GM10847 (cell line): ENCODE measurements around the gene CDNF.

Experiments used
- POLR2A ChIP-seq: IDR thresholded peaks from 2 replicates; pipeline ENCODE4 v1.6.1; 2011; ENCODE audit not compliant: insufficient read length; ENCODE audit errors: extremely low read depth

The CDNF gene

GRCh38 chr10:14843327-14843988 is 5.6 kb upstream of the CDNF start:
- no peak for TF ChIP-seq POLR2A

- no peak for TF ChIP-seq POLR2A
Observed at GRCh38 chr10:14840178-14840577, 2.3 kb upstream of the CDNF start.

- no peak for TF ChIP-seq POLR2A
Observed at GRCh38 chr10:14839305-14839695, 1.5 kb upstream of the CDNF start.

GRCh38 chr10:14838582-14839304 is 906 bp upstream of the CDNF start:
- TF ChIP-seq POLR2A: no peak

GRCh38 chr10:14837003-14837756 is 657 bp downstream of the CDNF start:
- no peak for TF ChIP-seq POLR2A

GRCh38 chr10:14836208-14836607 is 1.6 kb downstream of the CDNF start:
- no peak for TF ChIP-seq POLR2A

- TF ChIP-seq POLR2A: no peak
Observed at GRCh38 chr10:14833106-14833505, 4.7 kb downstream of the CDNF start.

GRCh38 chr10:14826076-14826829 is 11.6 kb downstream of the CDNF start:
- TF ChIP-seq POLR2A: no peak

GRCh38 chr10:14823966-14824365 is 13.9 kb downstream of the CDNF start:
- TF ChIP-seq POLR2A: no peak

GRCh38 chr10:14822879-14823755 is 14.7 kb downstream of the CDNF start:
- no peak for TF ChIP-seq POLR2A

- no peak for TF ChIP-seq POLR2A
Observed at GRCh38 chr10:14821635-14822375, 16.0 kb downstream of the CDNF start.

- no peak for TF ChIP-seq POLR2A
Observed at GRCh38 chr10:14820775-14821154, 17.1 kb downstream of the CDNF start.

GRCh38 chr10:14820010-14820774 is 17.6 kb downstream of the CDNF start:
- no peak for TF ChIP-seq POLR2A
